HG03575 (cell line): ENCODE measurements around the gene SAPCD2.
"Not testable (repeated sequence)": the region's sequence is repeated elsewhere in the genome, so short reads cannot be mapped to it uniquely, and the experiment has no call there.

ENCODE experiments used
- ATAC-seq: cut with Tn5 transposase; IDR thresholded peaks from one replicate; pipeline ENCODE4 v1.9.1; 2021; ENCODE audit not compliant: unreplicated experiment, insufficient number of reproducible peaks, low FRiP score; ENCODE audit errors: extremely low read depth

The SAPCD2 gene

DNA sequence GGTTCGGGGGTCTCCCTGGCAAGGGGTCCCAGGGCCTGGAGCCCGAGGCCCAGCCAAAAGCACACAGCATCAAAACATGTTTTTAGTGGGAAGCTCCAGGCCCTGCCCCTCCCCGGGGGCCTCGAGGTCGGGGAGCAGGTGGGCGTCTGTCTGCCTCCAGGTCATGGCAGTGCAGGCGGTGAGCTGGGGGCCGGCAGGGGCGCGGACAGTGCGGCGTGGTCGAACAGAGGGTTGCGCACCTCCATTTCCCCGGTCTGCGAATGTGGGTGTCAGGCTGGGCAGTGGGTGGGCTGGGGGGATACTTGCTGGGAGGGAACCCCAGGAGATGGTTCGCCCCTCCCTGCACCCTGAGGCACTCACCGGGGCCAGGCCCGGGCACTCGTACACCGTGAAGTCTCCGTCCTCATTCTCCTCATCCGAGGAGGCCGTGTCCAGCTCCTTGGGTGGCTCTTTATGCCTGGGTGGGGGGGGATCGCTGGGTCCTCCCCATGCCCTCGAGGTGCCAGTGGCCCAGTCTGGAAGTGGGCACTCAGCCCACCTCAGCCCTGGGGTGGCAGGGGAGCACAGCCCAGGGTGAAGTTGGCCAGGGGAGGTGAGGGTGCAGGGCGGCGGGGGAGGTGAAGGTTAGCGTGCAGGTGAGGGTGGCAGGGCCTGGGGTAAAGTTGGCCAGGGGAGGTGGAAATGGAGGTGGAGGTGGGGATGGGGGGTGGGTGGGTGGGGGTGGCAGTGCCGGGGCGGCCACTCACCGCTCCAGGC, 30.6 kb downstream of the SAPCD2 start:
- ATAC-seq, result no peak

GRCh38 chr9:137038916-137039315, 31.4 kb downstream of the SAPCD2 start:
- ATAC-seq, result no peak

- ATAC-seq, result no peak
Observed at GRCh38 chr9:137037483-137037882, 32.9 kb downstream of the SAPCD2 start.

- ATAC-seq, result no peak
Observed at GRCh38 chr9:137037035-137037434, 33.3 kb downstream of the SAPCD2 start.

- ATAC-seq, result no peak
Observed at GRCh38 chr9:137035937-137036336, 34.4 kb downstream of the SAPCD2 start.

- no peak for ATAC-seq
Observed at GRCh38 chr9:137035507-137035834, 34.9 kb downstream of the SAPCD2 start.

DNA sequence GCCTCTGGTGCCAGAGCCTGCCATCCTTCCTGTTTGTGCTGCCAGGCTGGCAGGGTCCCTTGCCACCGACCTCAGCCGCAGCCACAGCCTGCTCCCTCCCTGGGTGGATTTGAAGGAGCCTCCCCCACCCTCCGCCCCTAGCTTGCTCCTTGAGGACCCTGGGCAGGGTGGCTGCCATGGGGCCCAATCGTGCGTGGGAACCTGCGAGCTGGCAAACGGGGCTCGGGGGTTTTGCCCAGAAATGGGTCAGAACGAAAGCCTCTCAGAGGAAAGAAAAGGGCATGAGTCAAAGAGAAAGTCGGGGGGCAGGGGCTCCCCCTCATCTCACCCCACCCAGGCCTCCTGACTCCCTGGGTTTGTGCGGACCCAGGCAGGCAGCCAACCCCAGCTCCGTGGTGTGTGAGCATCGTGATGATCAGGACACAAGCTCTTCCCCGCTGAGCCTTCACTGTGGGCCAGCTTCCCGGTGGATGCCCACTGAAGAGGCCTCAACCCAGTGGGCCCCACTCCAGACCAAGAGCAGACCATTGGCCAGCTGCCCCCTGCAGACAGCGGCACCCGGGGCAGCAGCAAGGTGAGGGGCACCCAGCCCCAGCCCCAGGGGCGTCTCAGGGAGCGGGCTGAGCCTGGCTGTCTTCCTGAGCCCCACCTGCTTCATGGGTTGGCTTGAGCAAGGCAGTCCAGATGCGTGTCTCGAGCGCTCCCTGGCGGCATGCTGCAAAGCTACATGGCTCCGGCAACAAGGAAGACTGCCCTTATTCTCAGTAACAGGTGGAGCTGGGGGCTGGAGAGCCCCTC, 35.4 kb downstream of the SAPCD2 start:
- ATAC-seq, result no peak

- ATAC-seq, result no peak
Observed at GRCh38 chr9:137034039-137034708, 36.2 kb downstream of the SAPCD2 start.

DNA sequence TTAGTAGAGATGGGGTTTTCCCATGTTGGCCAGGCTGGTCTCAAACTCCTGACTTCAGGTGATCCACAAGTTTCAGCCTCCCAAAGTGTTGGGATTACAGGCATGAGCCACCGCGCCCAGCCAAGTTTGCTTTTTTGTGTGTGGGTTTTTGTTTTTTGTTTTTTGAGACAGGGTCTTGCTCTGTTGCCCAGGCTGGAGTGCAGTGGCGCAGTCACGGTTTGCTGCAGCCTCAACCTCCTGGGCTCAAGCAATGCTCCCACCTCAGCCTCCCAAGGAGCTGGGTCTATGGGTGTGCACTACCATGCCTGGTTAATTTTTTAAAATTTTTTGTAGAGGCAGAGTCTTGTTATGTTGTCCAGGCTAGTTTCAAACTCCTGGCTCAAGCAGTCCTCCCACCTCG, 36.9 kb downstream of the SAPCD2 start:
- ATAC-seq, result not testable (repeated sequence)

GRCh38 chr9:137032858-137033257, 37.5 kb downstream of the SAPCD2 start:
- no peak for ATAC-seq

- ATAC-seq, result no peak
Observed at GRCh38 chr9:137031904-137032640, 38.3 kb downstream of the SAPCD2 start, which contains the start of gene FUT7. Gene FUT7, minus strand, starts transcription at chr9:137032088. Its CDS starts 97 bp downstream, at chr9:137031991.

GRCh38 chr9:137030538-137031527, 39.5 kb downstream of the SAPCD2 start:
- ATAC-seq, result no peak

DNA sequence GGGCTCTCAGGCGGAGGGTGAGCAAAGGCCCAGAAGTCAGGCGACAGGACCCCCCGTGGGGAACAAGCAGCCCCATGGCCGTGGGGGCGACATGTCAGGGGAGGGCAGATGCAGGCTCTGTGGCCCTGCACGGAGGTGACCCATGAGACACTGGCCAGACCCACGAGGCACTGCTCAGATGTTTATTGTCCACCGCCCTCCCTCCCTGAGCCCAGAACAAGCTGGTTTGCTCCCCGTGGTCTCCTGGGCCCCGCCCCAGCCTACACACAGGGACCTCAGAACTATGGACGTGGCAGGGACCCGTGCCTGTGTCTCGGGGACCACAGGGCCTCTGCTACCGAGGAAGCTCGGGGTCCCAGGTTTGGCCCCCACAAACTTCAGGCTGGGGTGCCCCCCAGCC, 40.4 kb downstream of the SAPCD2 start:
- no peak for ATAC-seq

- no peak for ATAC-seq
Observed at GRCh38 chr9:137029058-137029936, 41.1 kb downstream of the SAPCD2 start.

DNA sequence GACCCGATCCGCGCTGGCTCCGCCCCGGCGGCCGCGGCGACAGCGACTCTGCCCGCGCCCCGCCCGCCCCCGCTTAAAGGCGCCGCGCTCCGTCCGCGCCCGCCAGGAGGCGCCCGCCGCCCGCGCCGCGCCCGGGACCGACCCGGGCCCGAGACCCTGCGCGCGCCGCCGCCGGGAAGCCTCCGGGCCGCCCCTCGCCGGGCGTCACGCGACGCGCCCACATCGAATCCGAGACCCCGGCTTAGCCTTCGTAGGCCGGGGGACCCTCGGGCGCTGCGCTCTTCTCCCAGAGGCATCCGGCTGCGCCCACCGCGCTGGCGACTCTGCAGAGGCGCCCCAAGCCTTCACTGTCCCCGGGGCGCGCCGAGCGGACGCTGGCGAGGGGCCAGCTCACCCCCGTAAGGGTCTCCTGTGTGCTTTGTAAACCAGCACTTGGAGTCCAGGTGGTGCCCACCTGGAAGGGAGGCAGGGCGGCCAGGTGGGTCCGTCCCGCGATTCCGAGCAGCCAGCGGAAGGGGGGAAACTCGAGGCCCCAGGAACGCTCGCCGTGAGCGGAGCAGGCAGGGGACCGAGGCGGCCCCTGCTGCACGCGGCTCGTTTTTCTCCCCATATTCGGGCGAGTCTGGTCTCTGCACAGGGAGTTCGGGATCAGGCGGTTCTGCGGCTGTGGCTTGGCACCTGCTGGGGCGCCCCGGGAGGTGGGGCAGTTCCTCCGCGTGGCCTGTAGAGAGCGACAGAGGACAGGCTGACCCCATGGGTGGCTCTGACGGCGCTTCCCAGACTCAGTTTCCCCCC, 41.9 kb downstream of the SAPCD2 start:
- ATAC-seq, result no peak

DNA sequence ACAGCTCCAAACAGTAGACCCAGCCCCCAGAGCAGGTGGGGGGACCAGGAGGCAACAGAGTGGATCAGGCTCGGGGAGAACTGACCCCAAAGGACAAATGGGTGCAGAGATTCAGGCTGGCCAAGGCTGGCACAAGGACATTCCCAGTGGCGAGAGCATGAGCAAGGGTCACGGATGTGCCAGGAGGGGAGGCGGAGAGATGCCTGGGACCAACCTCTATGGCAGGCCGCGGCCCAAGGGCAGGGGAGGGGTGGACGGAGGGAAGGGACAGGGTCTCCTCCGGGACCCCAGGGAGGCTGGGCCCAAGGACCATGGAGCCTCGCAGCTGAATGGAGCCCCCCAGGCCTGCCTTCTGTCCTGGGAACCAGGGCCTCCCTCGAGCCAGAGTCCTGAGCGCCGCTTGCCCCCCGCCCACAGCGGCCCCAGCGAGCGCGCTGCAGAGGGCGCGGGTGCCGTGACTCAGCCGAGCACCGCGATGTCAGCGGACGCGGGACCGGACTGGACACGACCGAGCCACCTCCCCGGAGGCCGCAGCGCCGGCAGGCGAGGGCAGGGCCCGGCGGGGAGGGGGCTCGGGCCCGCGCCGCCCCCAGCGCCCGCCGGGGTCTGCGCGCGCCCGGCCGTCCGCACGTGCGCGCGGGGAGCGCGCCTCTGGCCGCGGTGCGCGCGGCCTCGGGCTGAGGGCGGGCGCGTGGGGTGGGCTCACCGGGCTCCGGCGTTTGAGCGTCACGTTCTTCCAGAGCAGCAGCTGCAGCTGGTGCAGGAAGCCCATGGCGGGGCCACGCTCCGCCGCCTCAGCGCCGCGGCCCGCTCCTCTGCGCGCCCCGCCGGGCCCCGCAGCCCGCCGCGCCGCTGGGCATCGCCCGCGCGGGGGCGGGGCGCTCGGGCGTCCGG, 42.7 kb downstream of the SAPCD2 start, which contains the start of gene ABCA2:
ABCA2 (minus strand) TSS at position 869 of the 894 bp plus-strand sequence; CDS start at position 772, 97 bp downstream.
- no peak for ATAC-seq
